NOMO-1 (cell line): ENCODE measurements around the gene DDX41.
"Not testable (repeated sequence)": the region's sequence is repeated elsewhere in the genome, so short reads cannot be mapped to it uniquely, and the experiment has no call there.

Experiments
- DNase-seq, 2 experiments: peaks; one replicate each; lab custom pipeline; 2025; ENCODE audit not compliant: unreplicated experiment in 2 of 2; lab: John Stamatoyannopoulos, UW

The DDX41 gene

GRCh38 chr5:177487144-177487543 lies 29.6 kb downstream of the DDX41 start:
- DNase-seq: no peak

GRCh38 chr5:177486256-177486655 lies 30.5 kb downstream of the DDX41 start:
- no peak for DNase-seq

- DNase-seq: not testable (repeated sequence)
These were observed 31.0 kb downstream of the DDX41 start for GRCh38 chr5:177485753-177486152.

GRCh38 chr5:177484902-177485549 lies 31.7 kb downstream of the DDX41 start:
- DNase-seq: no peak

GRCh38 chr5:177483994-177484901 lies 32.5 kb downstream of the DDX41 start:
- no peak for DNase-seq

GRCh38 chr5:177483042-177483441 lies 33.7 kb downstream of the DDX41 start:
- no peak for DNase-seq

GRCh38 chr5:177482359-177482795 lies 34.4 kb downstream of the DDX41 start:
- DNase-seq: no peak

GRCh38 chr5:177479774-177480173 lies 37.0 kb downstream of the DDX41 start:
- DNase-seq: peak in 1 of 2 experiments; percentile 41

GRCh38 chr5:177478711-177479646 lies 37.8 kb downstream of the DDX41 start:
- peak; percentile 86 to 91 for DNase-seq

- DNase-seq: no peak
These were observed 38.9 kb downstream of the DDX41 start for GRCh38 chr5:177477701-177478477.

GRCh38 chr5:177476531-177477233 lies 40.1 kb downstream of the DDX41 start:
- DNase-seq: no peak

GRCh38 chr5:177475563-177476427 lies 41.0 kb downstream of the DDX41 start:
- no peak for DNase-seq

- DNase-seq: peak in 1 of 2 experiments; percentile 13
These were observed 41.8 kb downstream of the DDX41 start for GRCh38 chr5:177474846-177475562.

GRCh38 chr5:177474002-177474476 lies 42.7 kb downstream of the DDX41 start:
- no peak for DNase-seq

GRCh38 chr5:177473443-177474001 lies 43.2 kb downstream of the DDX41 start, which contains the start of gene DBN1:
DBN1 (minus strand) TSS chr5:177473634; CDS start chr5:177473521, 113 bp downstream.
- no peak for DNase-seq

GRCh38 chr5:177472460-177473442 lies 44.0 kb downstream of the DDX41 start:
- DNase-seq: no peak
